Progenitor cell of endocrine pancreas (in vitro differentiated cells): Measurements from ENCODE around the gene SUGCT. TPM values are rescaled to one million over a fixed set of nuclear protein-coding genes. Genes with fewer than 3 reads are reported as not detected.
"Not testable (repeated sequence)": the region's sequence is repeated elsewhere in the genome, so short reads cannot be mapped to it uniquely, and the experiment has no call there.

Experiments
- DNase-seq: peaks from one replicate; pipeline ENCODE4 v3.0.0; 2021; ENCODE audit warnings: low spot score; ENCODE audit not compliant: unreplicated experiment
- H3K27ac Mint-ChIP-seq: 2 replicates; pipeline ENCODE4 v1.8.0; 2021; ENCODE audit warnings: mild to moderate bottlenecking, moderate library complexity, mixed read lengths
- H3K27me3 Mint-ChIP-seq: 2 replicates; pipeline ENCODE4 v1.8.0; 2021; ENCODE audit warnings: mixed read lengths
- H3K36me3 Mint-ChIP-seq: 2 replicates; pipeline ENCODE4 v1.8.0; 2022; ENCODE audit warnings: mixed read lengths; ENCODE audit not compliant: insufficient read depth
- H3K4me1 Mint-ChIP-seq: 2 replicates; pipeline ENCODE4 v1.8.0; 2021; ENCODE audit warnings: low read depth, mixed read lengths
- H3K4me3 Mint-ChIP-seq: 2 replicates; pipeline ENCODE4 v1.8.0; 2021; ENCODE audit warnings: low read depth, mild to moderate bottlenecking, moderate library complexity, mixed read lengths
- H3K9me3 Mint-ChIP-seq: 2 replicates; pipeline ENCODE4 v1.8.0; 2021; ENCODE audit warnings: low read depth, mixed read lengths
- total RNA-seq: library from RNA; stranded (reverse); gene quantifications from 2 replicates; pipeline ENCODE4 v1.2.1, GENCODE V29; 2021
- TF ChIP-seq, protein P1 (sequence below): fragments of 200-600 bp; sonication (generic); IDR thresholded peaks from one replicate; pipeline ENCODE4 v1.5.0; 2021; ENCODE audit warnings: antibody characterized with exemption, mild to moderate bottlenecking; ENCODE audit not compliant: unreplicated experiment

Gene SUGCT
- total RNA-seq, 1 donor from 2014 or later, result 6.2 TPM

DNA sequence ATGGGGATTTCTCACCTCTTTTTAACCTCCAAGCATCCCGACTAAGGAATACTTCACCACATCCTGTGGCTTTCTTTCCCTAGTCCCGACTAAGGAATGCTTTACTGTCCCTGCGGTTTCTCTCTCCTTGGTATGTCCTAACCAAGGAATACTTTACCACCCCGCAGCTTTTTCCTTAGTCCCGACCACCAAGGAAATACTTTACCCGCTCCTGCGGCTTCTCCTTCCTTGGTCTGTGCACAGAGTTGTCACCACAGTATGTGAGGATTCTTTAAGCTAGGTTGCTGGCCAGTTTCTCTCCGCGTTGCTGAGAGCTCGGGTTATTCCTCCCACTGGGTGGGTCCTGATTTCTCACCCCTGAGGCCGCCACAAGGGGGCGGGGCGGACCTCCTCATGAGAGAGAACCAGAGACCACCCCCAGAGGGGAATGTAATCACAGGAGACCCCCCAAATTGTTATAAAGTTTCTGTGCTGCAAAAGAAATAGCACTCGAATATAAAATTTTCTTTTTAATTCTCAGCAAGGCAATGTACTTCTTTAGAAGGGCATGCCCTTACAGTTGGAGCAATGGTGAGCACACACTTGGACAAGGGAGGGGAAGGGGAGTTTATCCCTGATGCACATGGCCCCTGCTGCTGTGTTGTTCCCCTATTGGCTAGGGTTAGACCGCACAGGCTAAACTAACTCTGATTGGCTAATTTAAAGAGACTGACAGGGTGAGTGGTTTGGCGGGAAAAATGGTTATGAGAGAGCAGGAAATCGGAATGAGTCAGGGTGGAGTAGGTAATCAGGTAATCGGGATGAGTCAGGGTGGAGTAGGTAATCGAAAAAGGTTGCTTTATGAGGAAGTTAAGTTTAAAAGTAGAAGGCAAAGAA is 12.8 kb downstream of the SUGCT start:
- H3K27ac Mint-ChIP-seq, result no peak overlapping the region
- no peak for DNase-seq

GRCh38 chr7:40148247-40148580 is 13.4 kb downstream of the SUGCT start:
- not testable (repeated sequence) for H3K9me3 Mint-ChIP-seq, H3K27me3 Mint-ChIP-seq, DNase-seq, H3K4me3 Mint-ChIP-seq, H3K36me3 Mint-ChIP-seq, H3K27ac Mint-ChIP-seq, H3K4me1 Mint-ChIP-seq

More for the DNA sequence above, 12.8 kb downstream of the SUGCT start:
- Mint-ChIP-seq H3K27me3 (no peaks in the 10 kb centered on the region), H3K9me3 (peaks cover 7% of the 10 kb centered on the region), H3K4me1 (peaks cover 2% of the 10 kb centered on the region), H3K36me3 (no peaks in the 10 kb centered on the region), H3K4me3 (no peak overlapping the region)
- TF ChIP-seq, protein P1, sequence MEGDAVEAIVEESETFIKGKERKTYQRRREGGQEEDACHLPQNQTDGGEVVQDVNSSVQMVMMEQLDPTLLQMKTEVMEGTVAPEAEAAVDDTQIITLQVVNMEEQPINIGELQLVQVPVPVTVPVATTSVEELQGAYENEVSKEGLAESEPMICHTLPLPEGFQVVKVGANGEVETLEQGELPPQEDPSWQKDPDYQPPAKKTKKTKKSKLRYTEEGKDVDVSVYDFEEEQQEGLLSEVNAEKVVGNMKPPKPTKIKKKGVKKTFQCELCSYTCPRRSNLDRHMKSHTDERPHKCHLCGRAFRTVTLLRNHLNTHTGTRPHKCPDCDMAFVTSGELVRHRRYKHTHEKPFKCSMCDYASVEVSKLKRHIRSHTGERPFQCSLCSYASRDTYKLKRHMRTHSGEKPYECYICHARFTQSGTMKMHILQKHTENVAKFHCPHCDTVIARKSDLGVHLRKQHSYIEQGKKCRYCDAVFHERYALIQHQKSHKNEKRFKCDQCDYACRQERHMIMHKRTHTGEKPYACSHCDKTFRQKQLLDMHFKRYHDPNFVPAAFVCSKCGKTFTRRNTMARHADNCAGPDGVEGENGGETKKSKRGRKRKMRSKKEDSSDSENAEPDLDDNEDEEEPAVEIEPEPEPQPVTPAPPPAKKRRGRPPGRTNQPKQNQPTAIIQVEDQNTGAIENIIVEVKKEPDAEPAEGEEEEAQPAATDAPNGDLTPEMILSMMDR, result no peak

GRCh38 chr7:40148671-40149070 is 13.9 kb downstream of the SUGCT start:
- Mint-ChIP-seq H3K27ac (no peak overlapping the region), H3K9me3 (peaks cover 7% of the 10 kb centered on the region), H3K36me3 (no peaks in the 10 kb centered on the region), H3K4me3 (no peak overlapping the region), H3K27me3 (no peaks in the 10 kb centered on the region), H3K4me1 (peaks cover 2% of the 10 kb centered on the region)
- TF ChIP-seq, protein P1, result no peak
- no peak for DNase-seq

GRCh38 chr7:40151504-40151903 is 16.7 kb downstream of the SUGCT start:
- Mint-ChIP-seq H3K4me1 (peaks cover 2% of the 10 kb centered on the region), H3K27ac (no peak overlapping the region), H3K4me3 (no peak overlapping the region), H3K36me3 (no peaks in the 10 kb centered on the region), H3K27me3 (no peaks in the 10 kb centered on the region), H3K9me3 (peaks cover 6% of the 10 kb centered on the region)
- DNase-seq, result no peak
- TF ChIP-seq, protein P1, result no peak

DNA sequence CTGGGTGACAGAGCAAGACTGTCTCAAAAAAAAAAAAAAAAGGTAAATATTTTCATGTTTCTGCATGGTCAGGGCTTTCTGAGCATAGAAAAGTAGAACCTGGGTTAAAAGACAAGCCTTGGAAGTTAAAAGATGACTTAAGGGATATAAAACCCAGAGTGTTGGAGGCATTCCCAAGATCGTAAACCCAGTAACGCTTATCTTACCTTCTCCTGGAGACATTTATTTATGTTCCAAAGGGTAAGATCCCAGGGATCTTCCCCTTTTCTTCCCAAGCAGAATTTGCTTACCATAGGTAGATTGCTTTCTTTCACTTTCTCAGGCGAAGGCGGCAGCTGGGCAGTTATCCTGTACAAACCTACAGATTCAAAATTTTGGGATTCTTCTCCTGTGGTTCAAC is 22.2 kb downstream of the SUGCT start:
- DNase-seq, result no peak
- no peaks in the 10 kb centered on the region for H3K9me3 Mint-ChIP-seq
- TF ChIP-seq, protein P1, result no peak
- no peaks in the 10 kb centered on the region for H3K4me1 Mint-ChIP-seq
- no peaks in the 10 kb centered on the region for H3K27me3 Mint-ChIP-seq
- no peak overlapping the region for H3K27ac Mint-ChIP-seq
- no peak overlapping the region for H3K4me3 Mint-ChIP-seq
- no peaks in the 10 kb centered on the region for H3K36me3 Mint-ChIP-seq

- DNase-seq, result no peak
- no peaks in the 10 kb centered on the region for H3K27me3 Mint-ChIP-seq
- H3K36me3 Mint-ChIP-seq, result no peaks in the 10 kb centered on the region
- TF ChIP-seq, protein P1, result no peak
- no peaks in the 10 kb centered on the region for H3K9me3 Mint-ChIP-seq
- H3K4me3 Mint-ChIP-seq, result no peak overlapping the region
- no peak overlapping the region for H3K27ac Mint-ChIP-seq
- H3K4me1 Mint-ChIP-seq, result no peaks in the 10 kb centered on the region
Observed at GRCh38 chr7:40162516-40162915, 27.7 kb downstream of the SUGCT start.
